ENCODE data around the gene PAPPA.

- TF ChIP-seq CTCF (conservative IDR thresholded peaks at IDR 0.05), result no peak
- TF ChIP-seq ZFX (IDR thresholded peaks at IDR 0.05), result no peak
These were observed 192.2 kb downstream of the PAPPA start for GRCh38 chr9:116345817-116346216.
